ENCODE data around the gene NABP1.

- TF ChIP-seq CTCF (IDR thresholded peaks at IDR 0.05) (no peak), ZNF671 (CRISPR knock-in tag; IDR thresholded peaks at IDR 0.05) (no peak), FOXP1 (CRISPR knock-in tag; IDR thresholded peaks at IDR 0.05; ENCODE audit: borderline replicate concordance) (no peak), ESRRA (CRISPR knock-in tag; IDR thresholded peaks at IDR 0.05; ENCODE audit: borderline replicate concordance) (no peak), CBFB (CRISPR knock-in tag; IDR thresholded peaks at IDR 0.05; ENCODE audit: low read depth) (no peak), FOXP4 (CRISPR knock-in tag; IDR thresholded peaks at IDR 0.05) (no peak), TCF7 (CRISPR knock-in tag; IDR thresholded peaks at IDR 0.05; ENCODE audit: low read depth) (no peak)
Observed at GRCh38 chr2:191693166-191693565, 15.2 kb downstream of the NABP1 start.

Measured in WTC11 (cell line).